GM12878 (cell line): Measurements from ENCODE around the gene PHLDB3. TPM values are rescaled to one million over a fixed set of nuclear protein-coding genes. Genes with fewer than 3 reads are reported as not detected.

ENCODE experiments used
- ATAC-seq: fragments of 200-7000 bp; cut with Tn5 transposase; 3 replicates; pipeline ENCODE4 v1.9.1; 2020; ENCODE audit warnings: mild to moderate bottlenecking, moderate library complexity
- BruUV-seq: library from RNA; stranded (reverse); fragments of 400-500 nt; replicated peaks from 2 replicates; lab custom pipeline; 2021; lab: Mats Ljungman, UMichigan
- CTCF ChIA-PET: fragments of 300-600 bp; sonication (Branson Sonifier 250); formaldehyde crosslinking; extraction: SDS; loops from one replicate; lab custom pipeline; 2021; ENCODE audit warnings: inconsistent platforms; lab: Yijun Ruan, JAX
- POLR2A ChIA-PET: fragments of 350-600 bp; formaldehyde crosslinking; extraction: SDS; loops from one replicate; lab custom pipeline; 2021; ENCODE audit warnings: inconsistent platforms; lab: Charles Lee
- RAD21 ChIA-PET: fragments of 300-600 bp; sonication (Branson Sonifier 250); formaldehyde crosslinking; loops from one replicate; lab custom pipeline; 2023; ENCODE audit warnings: antibody characterized with exemption; ENCODE audit not compliant: unreplicated experiment; lab: Charles Lee
- SMC1A ChIA-PET: fragments of 300-600 bp; sonication (Branson Sonifier 250); formaldehyde crosslinking; loops from one replicate; lab custom pipeline; 2023; ENCODE audit not compliant: unreplicated experiment, uncharacterized antibody; lab: Charles Lee
- DNase-seq: peaks from one replicate; pipeline ENCODE4 v3.0.0-alpha.2; 2011; ENCODE audit warnings: low read depth, low spot score
- FAIRE-seq: peaks from 3 replicates; lab custom pipeline; 2011; peaks lifted over from hg19 to GRCh38; lab: Jason Lieb, UNC
- H2AFZ ChIP-seq: 2 replicates; pipeline ENCODE4 v1.6.0; 2011; ENCODE audit warnings: low read depth, low read length, control low read depth; ENCODE audit not compliant: control insufficient read depth
- H3K27ac ChIP-seq: 2 replicates; pipeline ENCODE4 v1.5.1; 2011; ENCODE audit warnings: control low read depth; ENCODE audit not compliant: control insufficient read depth, insufficient read depth
- H3K27me3 ChIP-seq, 2 experiments: replicated peaks in 1 of 2; 2 replicates each; pipeline versions ENCODE4 v1.6.0 to v1.6.1; 2011; ENCODE audit warnings: low read length in 1 of 2; ENCODE audit not compliant: control insufficient read depth in 2 of 2, insufficient read depth in 2 of 2
- H3K36me3 ChIP-seq, 2 experiments: 2 replicates each; pipeline ENCODE4 v1.5.1; 2011; ENCODE audit warnings: low read length in 1 of 2; ENCODE audit not compliant: control insufficient read depth in 2 of 2, insufficient read depth in 2 of 2
- H3K4me1 ChIP-seq: 2 replicates; pipeline ENCODE4 v1.6.1; 2011; ENCODE audit warnings: mild to moderate bottlenecking, low read length, moderate library complexity, mixed read lengths; ENCODE audit not compliant: control insufficient read depth, insufficient read depth
- H3K4me2 ChIP-seq: 2 replicates; pipeline ENCODE4 v1.6.0; 2011; ENCODE audit warnings: control low read depth; ENCODE audit not compliant: control insufficient read depth, insufficient read depth
- H3K4me3 ChIP-seq: fragments of 200-600 bp; sonication (generic); 2 replicates; pipeline ENCODE4 v1.5.1; 2016
- H3K79me2 ChIP-seq: 2 replicates; pipeline ENCODE4 v1.6.0; 2011; ENCODE audit warnings: low read length; ENCODE audit not compliant: control insufficient read depth, insufficient read depth
- H3K9ac ChIP-seq: 2 replicates; pipeline ENCODE4 v1.8.0; 2011; ENCODE audit warnings: low read length, control low read depth, mixed read lengths; ENCODE audit not compliant: control insufficient read depth, insufficient read depth
- H3K9me3 ChIP-seq: replicated peaks from 3 replicates; pipeline ENCODE4 v1.5.1; 2011; ENCODE audit warnings: mild to moderate bottlenecking, low read length; ENCODE audit not compliant: control insufficient read depth, insufficient read depth
- H4K20me1 ChIP-seq: 2 replicates; pipeline ENCODE4 v1.6.0; 2011; ENCODE audit not compliant: control insufficient read depth, insufficient read depth
- ASH2L ChIP-seq: fragments of 300-600, 200-600 bp; sonication (generic); IDR thresholded peaks from 2 replicates; pipeline ENCODE4 v1.6.1; 2017; ENCODE audit warnings: low read depth, mild to moderate bottlenecking, borderline replicate concordance
- BMI1 ChIP-seq: fragments of 450-650 bp; IDR thresholded peaks from 2 replicates; pipeline ENCODE4 v1.6.1; 2016; ENCODE audit warnings: mild to moderate bottlenecking, moderate library complexity, borderline replicate concordance
- CHD4 ChIP-seq: fragments of 200-600 bp; sonication (generic); IDR thresholded peaks from 2 replicates; pipeline ENCODE4 v1.6.1; 2016; ENCODE audit warnings: mild to moderate bottlenecking
- CTCF ChIP-seq, 3 experiments: IDR thresholded peaks in 2 of 3; conservative IDR thresholded peaks in 1 of 3; 2 replicates each; pipeline ENCODE4 v1.5.1; 2011; ENCODE audit warnings: low read depth in 3 of 3, low read length in 3 of 3, mild to moderate bottlenecking in 3 of 3, control low read depth in 2 of 3, moderate library complexity in 2 of 3, inconsistent platforms in 1 of 3, mixed read lengths in 1 of 3; ENCODE audit not compliant: control insufficient read depth in 2 of 3, insufficient read depth in 1 of 3; ENCODE audit errors: extremely low read depth in 1 of 3
- EZH2 ChIP-seq: IDR thresholded peaks from 2 replicates; pipeline ENCODE4 v1.6.1; 2012; ENCODE audit warnings: low read depth, mild to moderate bottlenecking, control low read depth, inconsistent platforms, low read length, borderline replicate concordance; ENCODE audit not compliant: control insufficient read depth
- HCFC1 ChIP-seq: fragments of 150-350 bp; IDR thresholded peaks from 2 replicates; pipeline ENCODE4 v1.6.1; 2014; ENCODE audit warnings: low read length
- MTA3 ChIP-seq: IDR thresholded peaks from 2 replicates; pipeline ENCODE4 v1.6.1; 2012; ENCODE audit warnings: low read length, inconsistent platforms, borderline replicate concordance
- NR2C1 ChIP-seq: fragments of 450-650 bp; IDR thresholded peaks from 2 replicates; pipeline ENCODE4 v1.6.1; 2017; ENCODE audit warnings: antibody characterized with exemption, mild to moderate bottlenecking, moderate library complexity
- POLR2A ChIP-seq: IDR thresholded peaks from 2 replicates; pipeline ENCODE4 v1.6.1; 2011; ENCODE audit warnings: low read depth, mild to moderate bottlenecking, low read length
- POLR2AphosphoS2 ChIP-seq: IDR thresholded peaks from 2 replicates; pipeline ENCODE4 v1.6.1; 2011; ENCODE audit warnings: low read depth, mild to moderate bottlenecking, low read length, improper control_type of control experiment, moderate library complexity
- SKIL ChIP-seq: fragments of 450-650 bp; IDR thresholded peaks from 2 replicates; pipeline ENCODE4 v1.6.1; 2017; ENCODE audit warnings: mild to moderate bottlenecking, low read depth, inconsistent platforms; ENCODE audit not compliant: poor library complexity, severe bottlenecking
- SMAD5 ChIP-seq: IDR thresholded peaks from 2 replicates; pipeline ENCODE4 v1.6.1; 2016; ENCODE audit warnings: antibody characterized with exemption, low read depth
- SREBF2 ChIP-seq: IDR thresholded peaks from 2 replicates; pipeline ENCODE4 v1.6.1; 2012; ENCODE audit warnings: mild to moderate bottlenecking, low read length
- TBL1XR1 ChIP-seq: IDR thresholded peaks from 2 replicates; pipeline ENCODE4 v1.6.1; 2012; ENCODE audit warnings: low read depth, low read length, improper control_type of control experiment
- WRNIP1 ChIP-seq: IDR thresholded peaks from 2 replicates; pipeline ENCODE4 v1.6.1; 2011; ENCODE audit warnings: low read depth, low read length, improper control_type of control experiment, borderline replicate concordance
- YBX1 ChIP-seq: fragments of 450-650 bp; IDR thresholded peaks from 2 replicates; pipeline ENCODE4 v1.6.1; 2016; ENCODE audit warnings: antibody characterized with exemption
- WGBS: methylation state at CpG from one replicate; pipeline ENCODE4 v1.1.6; 2016; ENCODE audit warnings: low lambda C conversion rate; ENCODE audit not compliant: insufficient replicate concordance, insufficient coverage; ENCODE audit errors: missing lambda C conversion rate; 5-methylcytosine and 5-hydroxymethylcytosine counted together
- in situ Hi-C: fragments of 300-500 bp; cut with MboI; formaldehyde crosslinking; loops from 9 replicates; pipeline ENCODE4 v1.14.3; 2018; ENCODE audit warnings: mixed read lengths
- intact Hi-C: fragments of 100-400 bp; cut with micrococcal nuclease; formaldehyde crosslinking; loops from one replicate; pipeline ENCODE4 v1.14.2; 2022; ENCODE audit not compliant: unreplicated experiment
- polyA plus RNA-seq, 11 experiments: library from polyadenylated mRNA; depleted of rRNA in 4 of 11; unstranded in 6 of 11; stranded (reverse) in 5 of 11; fragments of >200 nt; fragmentation: Nextera tagmentation in 4 of 11; fragmentation: Illumina TruSeq in 1 of 11; extraction: Ambion mirVana in 4 of 11; extraction: Trizol in 1 of 11; gene quantifications; 1 replicate in 1 of 11; 2 replicates in 10 of 11; pipeline versions ENCODE4 v1.2.1 to v1.2.3, GENCODE V29; 2011 to 2016; ENCODE audit warnings: inconsistent platforms in 2 of 11, missing spikeins in 2 of 11, low read depth in 1 of 11
- total RNA-seq, 4 experiments: library from RNA; depleted of rRNA in 3 of 4; stranded (reverse); fragments of >200 nt in 3 of 4; fragmentation: Illumina TruSeq in 1 of 4; extraction: Trizol in 1 of 4; gene quantifications; 2 replicates each; pipeline versions ENCODE4 v1.2.1 to v1.2.3, GENCODE V29; 2013 to 2021
- TF ChIP-seq, protein P1 (sequence below): IDR thresholded peaks from 2 replicates; pipeline ENCODE4 v1.6.1; 2012; ENCODE audit warnings: low read length, inconsistent platforms

Gene PHLDB3
- total and polyA plus RNA-seq, 10 of the 15 experiments (the other 5 are each of a cell fraction or from before 2014, with no cell fraction given), result 0.13 to 13.0 (median 5.5) TPM

DNA sequence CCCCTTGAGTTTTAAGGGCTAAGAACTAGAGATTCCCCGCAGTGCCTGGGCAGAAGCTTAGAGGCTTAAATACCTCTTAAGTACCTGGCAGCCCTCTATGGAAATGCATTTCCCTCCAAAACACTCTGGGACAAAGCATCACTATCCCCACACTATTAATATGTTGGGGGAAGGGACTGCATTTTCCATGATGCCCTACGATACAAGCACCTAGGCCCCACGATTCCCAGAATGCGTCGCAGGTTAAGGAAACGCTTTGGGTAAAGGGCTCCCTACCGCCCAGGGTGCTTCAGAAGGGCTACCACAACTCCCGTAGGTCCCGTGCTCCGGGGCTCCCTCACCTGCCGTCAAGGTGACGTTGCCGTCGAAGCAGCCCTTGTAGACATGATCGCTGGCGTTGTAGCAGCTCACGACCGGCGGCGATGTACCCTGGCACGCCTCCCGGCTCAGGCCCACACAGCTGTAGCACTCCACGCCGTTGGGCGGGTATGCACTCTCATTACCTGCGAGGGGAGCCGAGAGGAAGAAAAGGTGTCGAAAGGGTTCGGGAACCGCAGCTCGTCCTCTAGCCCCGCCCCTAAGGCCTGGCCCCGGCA, 41.7 kb downstream of the PHLDB3 start:
- H2AFZ ChIP-seq, result peak overlapping the region; percentile 75
- in situ Hi-C loops, result no loop called here

More for the DNA sequence above, 41.7 kb downstream of the PHLDB3 start:
- FAIRE-seq, result peak; percentile 13
- Histone ChIP-seq H3K27ac (no peak overlapping the region), H4K20me1 (no peaks in the 10 kb centered on the region), H3K4me2 (peak overlapping the region; percentile 78), H3K4me1 (peaks cover 8% of the 10 kb centered on the region; the same call in 1 of the 2 replicates), H3K9me3 (no peaks in the 10 kb centered on the region), H3K9ac (no peak overlapping the region), H3K79me2 (no peaks in the 10 kb centered on the region), H3K36me3 (no peaks in the 10 kb centered on the region), H3K4me3 (no peak overlapping the region), H3K27me3 (no peaks in the 10 kb centered on the region)
- no peak for TF ChIP-seq HCFC1
- TF ChIP-seq POLR2A, result no peak; the same call in 1 of the 2 replicates
- TF ChIP-seq CTCF (IDR thresholded peaks at IDR 0.05 in 2 of 3, conservative IDR thresholded peaks at IDR 0.05 in 1 of 3; ENCODE audit: control insufficient read depth in 2 of 3, extremely low read depth in 1 of 3, insufficient read depth in 1 of 3, low read depth in 3 of 3, low read length in 3 of 3), result no peak
- no peak for TF ChIP-seq POLR2AphosphoS2
- no peak for TF ChIP-seq WRNIP1
- no peak for TF ChIP-seq CHD4
- no peak for TF ChIP-seq SMAD5
- no peak for TF ChIP-seq BMI1
- TF ChIP-seq SREBF2, result no peak
- TF ChIP-seq MTA3, result no peak
- no peak for TF ChIP-seq EZH2
- TF ChIP-seq TBL1XR1, result no peak
- no peak for TF ChIP-seq NR2C1
- TF ChIP-seq ASH2L, result no peak
- TF ChIP-seq YBX1, result no peak
- no peak for TF ChIP-seq SKIL
- TF ChIP-seq, protein P1, sequence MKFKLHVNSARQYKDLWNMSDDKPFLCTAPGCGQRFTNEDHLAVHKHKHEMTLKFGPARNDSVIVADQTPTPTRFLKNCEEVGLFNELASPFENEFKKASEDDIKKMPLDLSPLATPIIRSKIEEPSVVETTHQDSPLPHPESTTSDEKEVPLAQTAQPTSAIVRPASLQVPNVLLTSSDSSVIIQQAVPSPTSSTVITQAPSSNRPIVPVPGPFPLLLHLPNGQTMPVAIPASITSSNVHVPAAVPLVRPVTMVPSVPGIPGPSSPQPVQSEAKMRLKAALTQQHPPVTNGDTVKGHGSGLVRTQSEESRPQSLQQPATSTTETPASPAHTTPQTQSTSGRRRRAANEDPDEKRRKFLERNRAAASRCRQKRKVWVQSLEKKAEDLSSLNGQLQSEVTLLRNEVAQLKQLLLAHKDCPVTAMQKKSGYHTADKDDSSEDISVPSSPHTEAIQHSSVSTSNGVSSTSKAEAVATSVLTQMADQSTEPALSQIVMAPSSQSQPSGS, result no peak
- ChIA-PET POLR2A (interaction anchor here (0.8 to 1.7 kb wide), 3 partner anchors 33 to 70 kb away, joined by 3 to 14 read pairs (median 3); partner anchors contain the start of gene ZNF575), RAD21 (interaction anchor here (0.6 to 1.8 kb wide), 10 partner anchors 10 to 1383 kb away, joined by 3 to 8 read pairs (median 5); partner anchors contain the start of gene ZNF575), CTCF (interaction anchor here (0.9 to 3.9 kb wide), 7 partner anchors 15 to 63 kb away, joined by 3 to 31 read pairs (median 4); no protein-coding TSS in a partner anchor), SMC1A (interaction anchor here (1.0 to 2.4 kb wide), 5 partner anchors 11 to 57 kb away, joined by 3 to 10 read pairs (median 3); no protein-coding TSS in a partner anchor)
- 35% methylated on average over 24 of the region's 33 CpGs for WGBS
- intact Hi-C loops, result loop anchor here (1.0 to 5.0 kb wide), 2 partner anchors 39 to 133 kb away; partner anchors contain the start of genes IRGQ, PHLDB3 and ZNF576
- ATAC-seq, result no peak
- DNase-seq, result no peak
- BruUV-seq, result no TSS peak
